GM21423 (cell line): Measurements from ENCODE around the gene ACSL6.

Experiments used
- ATAC-seq: cut with Tn5 transposase; IDR thresholded peaks from one replicate; pipeline ENCODE4 v1.9.1; 2021; ENCODE audit warnings: mild to moderate bottlenecking, moderate library complexity; ENCODE audit not compliant: unreplicated experiment

The ACSL6 gene

GRCh38 chr5:131984956-131985665 is 26.3 kb downstream of the ACSL6 start:
- ATAC-seq: no peak

GRCh38 chr5:131983244-131983771 is 28.1 kb downstream of the ACSL6 start:
- ATAC-seq: no peak

- no peak for ATAC-seq
These were observed 29.9 kb downstream of the ACSL6 start for GRCh38 chr5:131981516-131981915.

- ATAC-seq: no peak
These were observed 30.8 kb downstream of the ACSL6 start for GRCh38 chr5:131980696-131981095.

- no peak for ATAC-seq
These were observed 31.6 kb downstream of the ACSL6 start for GRCh38 chr5:131979816-131980215.

- ATAC-seq: no peak
These were observed 34.2 kb downstream of the ACSL6 start for GRCh38 chr5:131977212-131977604.

GRCh38 chr5:131976414-131977211 is 34.8 kb downstream of the ACSL6 start:
- no peak for ATAC-seq

GRCh38 chr5:131974956-131975726 is 36.3 kb downstream of the ACSL6 start:
- ATAC-seq: no peak

- no peak for ATAC-seq
These were observed 36.9 kb downstream of the ACSL6 start for GRCh38 chr5:131974622-131974955.

GRCh38 chr5:131974016-131974415 is 37.4 kb downstream of the ACSL6 start:
- ATAC-seq: no peak

GRCh38 chr5:131973089-131973712 is 38.3 kb downstream of the ACSL6 start:
- no peak for ATAC-seq

GRCh38 chr5:131968396-131968954 is 43.0 kb downstream of the ACSL6 start:
- no peak for ATAC-seq

- ATAC-seq: no peak
These were observed 44.9 kb downstream of the ACSL6 start for GRCh38 chr5:131966551-131966950.

- no peak for ATAC-seq
These were observed 45.5 kb downstream of the ACSL6 start for GRCh38 chr5:131965826-131966415.

- ATAC-seq: no peak
These were observed 51.6 kb downstream of the ACSL6 start for GRCh38 chr5:131959906-131960305.

GRCh38 chr5:131959136-131959535 is 52.3 kb downstream of the ACSL6 start:
- ATAC-seq: no peak

- ATAC-seq: no peak
These were observed 53.6 kb downstream of the ACSL6 start for GRCh38 chr5:131957721-131958441.

GRCh38 chr5:131953969-131954368 is 57.5 kb downstream of the ACSL6 start:
- ATAC-seq: no peak

- no peak for ATAC-seq
These were observed 59.1 kb downstream of the ACSL6 start for GRCh38 chr5:131952301-131952857.
